HepG2 (cell line): ENCODE measurements around the gene CENPE. TPM values are rescaled to one million over a fixed set of nuclear protein-coding genes. Genes with fewer than 3 reads are reported as not detected.

Experiments used
- ATAC-seq: fragments of 200-7000 bp; cut with Tn5 transposase; 3 replicates; pipeline ENCODE4 v1.9.1; 2020; ENCODE audit warnings: mild to moderate bottlenecking, moderate library complexity
- BruUV-seq: library from RNA; stranded (reverse); fragments of 400-500 nt; replicated peaks from 2 replicates; lab custom pipeline; 2021; lab: Mats Ljungman, UMichigan
- CTCF ChIA-PET: fragments of 300-600 bp; formaldehyde crosslinking; extraction: SDS; loops from one replicate; lab custom pipeline; 2021; ENCODE audit warnings: low total read pairs, inconsistent platforms, low intra/inter-chr PET ratio; lab: Yijun Ruan, JAX
- POLR2A ChIA-PET: fragments of 350-600 bp; sonication (Branson Sonifier 250); formaldehyde crosslinking; loops from one replicate; lab custom pipeline; 2020; ENCODE audit warnings: antibody characterized with exemption, inconsistent platforms; lab: Yijun Ruan, JAX
- DNase-seq: peaks from one replicate; pipeline ENCODE4 v3.0.0-alpha.2; 2015; ENCODE audit warnings: low spot score
- FAIRE-seq: peaks from 3 replicates; lab custom pipeline; 2011; peaks lifted over from hg19 to GRCh38; lab: Jason Lieb, UNC
- H2AFZ ChIP-seq: one replicate; pipeline ENCODE4 v1.6.1; 2011; ENCODE audit warnings: low read length, inconsistent platforms
- H3K27ac ChIP-seq: fragments of 300-600 bp; 3 replicates; pipeline ENCODE4 v1.8.0; 2011; ENCODE audit warnings: mixed run types, mild to moderate bottlenecking, mixed read lengths, low read length, inconsistent platforms; ENCODE audit not compliant: insufficient read depth; ENCODE audit errors: extremely low read length
- H3K27me3 ChIP-seq, 2 experiments: fragments of 200-600 bp in 1 of 2; 2 replicates in 1 of 2; 3 replicates in 1 of 2; pipeline versions ENCODE4 v1.6.0 to v1.8.0; 2011; ENCODE audit warnings: low read length in 2 of 2, mild to moderate bottlenecking in 2 of 2, moderate library complexity in 2 of 2, inconsistent platforms in 1 of 2; ENCODE audit not compliant: insufficient read depth in 2 of 2, control insufficient read depth in 1 of 2
- H3K36me3 ChIP-seq, 2 experiments: fragments of 200-600 bp in 1 of 2; replicated peaks in 1 of 2; 2 replicates in 1 of 2; 3 replicates in 1 of 2; pipeline versions ENCODE4 v1.5.1 to v1.8.0; 2011; ENCODE audit warnings: low read length in 2 of 2, inconsistent platforms in 1 of 2; ENCODE audit not compliant: insufficient read depth in 2 of 2, control insufficient read depth in 1 of 2
- H3K4me1 ChIP-seq: 2 replicates; pipeline ENCODE4 v1.5.1; 2012; ENCODE audit warnings: low read length, inconsistent platforms; ENCODE audit not compliant: insufficient read depth
- H3K4me2 ChIP-seq: 2 replicates; pipeline ENCODE4 v1.6.0; 2011; ENCODE audit warnings: low read depth, low read length, inconsistent platforms
- H3K4me3 ChIP-seq, 3 experiments: fragments of 200-600 bp in 1 of 3; sonication (generic), shearing (Covaris generic) in 1 of 3; replicated peaks in 1 of 3; 2 replicates each; pipeline ENCODE4 v1.5.1; 2011 to 2016; ENCODE audit warnings: low read length in 3 of 3, inconsistent platforms in 2 of 3, low read depth in 2 of 3, mild to moderate bottlenecking in 2 of 3, control low read depth in 1 of 3, mixed read lengths in 1 of 3; ENCODE audit not compliant: insufficient read depth in 1 of 3
- H3K79me2 ChIP-seq: one replicate; pipeline ENCODE4 v1.6.1; 2011; ENCODE audit warnings: low read length, inconsistent platforms; ENCODE audit not compliant: insufficient read depth
- H3K9ac ChIP-seq: 2 replicates; pipeline ENCODE4 v1.6.0; 2011; ENCODE audit warnings: mild to moderate bottlenecking, low read depth, low read length, inconsistent platforms; ENCODE audit not compliant: insufficient read depth
- H3K9me3 ChIP-seq: 2 replicates; pipeline ENCODE4 v1.5.1; 2012; ENCODE audit warnings: mild to moderate bottlenecking, low read length
- H4K20me1 ChIP-seq: 2 replicates; pipeline ENCODE4 v1.6.0; 2011; ENCODE audit warnings: inconsistent platforms, mild to moderate bottlenecking, low read length, moderate library complexity; ENCODE audit not compliant: insufficient read depth
- GRHL1 ChIP-seq: sonication (generic); formaldehyde crosslinking; conservative IDR thresholded peaks from 2 replicates; pipeline ENCODE4 v1.8.0; 2022; ENCODE audit warnings: missing genetic modification reagents
- HNF4A ChIP-seq: sonication (generic); formaldehyde crosslinking; IDR thresholded peaks from 2 replicates; pipeline ENCODE4 v1.4.0; 2020; ENCODE audit warnings: missing genetic modification reagents
- HNF4G ChIP-seq, 2 experiments: sonication (generic) in 1 of 2; formaldehyde crosslinking in 1 of 2; IDR thresholded peaks; 2 replicates each; pipeline versions ENCODE4 v1.4.0 to v1.6.1; 2011 to 2020; ENCODE audit warnings: borderline replicate concordance in 2 of 2, low read depth in 2 of 2, mild to moderate bottlenecking in 2 of 2, low read length in 1 of 2, missing genetic modification reagents in 1 of 2, moderate library complexity in 1 of 2
- JUNB ChIP-seq: sonication (generic); formaldehyde crosslinking; IDR thresholded peaks from 2 replicates; pipeline ENCODE4 v1.8.0; 2022; ENCODE audit warnings: missing genetic modification reagents, mild to moderate bottlenecking, borderline replicate concordance
- MBD4 ChIP-seq: IDR thresholded peaks from 2 replicates; pipeline ENCODE4 v1.6.1; 2012; ENCODE audit warnings: low read length, inconsistent platforms, borderline replicate concordance
- MLX ChIP-seq: IDR thresholded peaks from 2 replicates; pipeline ENCODE4 v1.6.1; 2016
- NBN ChIP-seq: fragments of 450-650 bp; conservative IDR thresholded peaks from 2 replicates; pipeline ENCODE4 v1.6.1; 2017
- SKI ChIP-seq: fragments of 450-650 bp; IDR thresholded peaks from one replicate; pipeline ENCODE4 v1.6.1; 2018; ENCODE audit warnings: mild to moderate bottlenecking; ENCODE audit not compliant: partially characterized antibody
- SUZ12 ChIP-seq: fragments of 150-350 bp; IDR thresholded peaks from 2 replicates; pipeline ENCODE4 v1.6.1; 2014; ENCODE audit warnings: low read depth, low read length
- TCF7 ChIP-seq: sonication (generic); IDR thresholded peaks from 2 replicates; pipeline ENCODE4 v1.6.1; 2016; ENCODE audit warnings: antibody characterized with exemption, low read depth
- ZBTB2 ChIP-seq: sonication (generic); formaldehyde crosslinking; IDR thresholded peaks from 2 replicates; pipeline ENCODE4 v1.8.0; 2022; ENCODE audit warnings: low read depth, missing genetic modification reagents
- ZMYM2 ChIP-seq: sonication (generic); formaldehyde crosslinking; IDR thresholded peaks from 2 replicates; pipeline ENCODE4 v1.8.0; 2022; ENCODE audit warnings: mild to moderate bottlenecking, missing genetic modification reagents
- ZNF17 ChIP-seq: sonication (generic); formaldehyde crosslinking; IDR thresholded peaks from 2 replicates; pipeline ENCODE4 v1.5.0; 2020; ENCODE audit warnings: mild to moderate bottlenecking, missing genetic modification reagents
- ZNF749 ChIP-seq: sonication (generic); formaldehyde crosslinking; IDR thresholded peaks from 2 replicates; pipeline ENCODE4 v1.8.0; 2022; ENCODE audit warnings: mild to moderate bottlenecking, missing genetic modification reagents, moderate library complexity, borderline replicate concordance
- ZSCAN29 ChIP-seq: sonication (generic); formaldehyde crosslinking; conservative IDR thresholded peaks from 2 replicates; pipeline ENCODE4 v1.4.0; 2020; ENCODE audit warnings: mild to moderate bottlenecking, missing genetic modification reagents
- WGBS: methylation state at CpG from one replicate; pipeline ENCODE4 v1.1.6; 2017; ENCODE audit warnings: low lambda C conversion rate; 5-methylcytosine and 5-hydroxymethylcytosine counted together
- in situ Hi-C: cut with HindIII; loops from 2 replicates; pipeline ENCODE4 v1.10.0; 2017; ENCODE audit warnings: low pct_unique_long_range_greater_than_20kb; ENCODE audit not compliant: extremely low pct_ligation_motif_present
- intact Hi-C: fragments of 100-400 bp; cut with micrococcal nuclease; formaldehyde crosslinking; loops from one replicate; pipeline ENCODE4 v1.10.0; 2022; ENCODE audit not compliant: unreplicated experiment
- polyA plus RNA-seq, 8 experiments: library from polyadenylated mRNA; depleted of rRNA in 3 of 8; stranded (reverse) in 7 of 8; unstranded in 1 of 8; fragments of >200 nt; fragmentation: Illumina TruSeq in 4 of 8; extraction: Trizol in 4 of 8; gene quantifications; 2 replicates each; pipeline versions ENCODE4 v1.2.1 to v1.2.3, GENCODE V29; 2011 to 2016; ENCODE audit warnings: low read depth in 4 of 8, missing spikeins in 1 of 8, mixed read lengths in 1 of 8; ENCODE audit not compliant: insufficient read depth in 1 of 8
- total RNA-seq, 5 experiments: library from RNA; depleted of rRNA; stranded (reverse); fragments of >200 nt; fragmentation: Illumina TruSeq; extraction: Trizol; gene quantifications; 2 replicates each; pipeline ENCODE4 v1.2.3, GENCODE V29; 2016; ENCODE audit warnings: low read depth in 1 of 5

Gene CENPE
- total and polyA plus RNA-seq, 2 of the 13 experiments (the other 11 are each of a cell fraction or from before 2014, with no cell fraction given): 2.1 to 19.8 TPM

GRCh38 chr4:103123114-103123513 lies 75.0 kb downstream of the CENPE start:
- BruUV-seq: no TSS peak
- H3K27me3 ChIP-seq: no peaks in the 10 kb centered on the region
- intact Hi-C loops: no loop called here
- ChIA-PET POLR2A (no interaction called here), CTCF (no interaction called here)
- H3K4me1 ChIP-seq: no peaks in the 10 kb centered on the region
- H3K79me2 ChIP-seq: no peaks in the 10 kb centered on the region
- H3K4me3 ChIP-seq: no peak overlapping the region
- peaks cover 1 to 18% of the 10 kb centered on the region in 2 experiments; a peak in 2 of 5 replicates for H3K36me3 ChIP-seq
- FAIRE-seq (no peak), ATAC-seq (no peak), DNase-seq (no peak)
- in situ Hi-C loops: no loop called here
- H4K20me1 ChIP-seq: no peaks in the 10 kb centered on the region
- H3K9me3 ChIP-seq: no peaks in the 10 kb centered on the region
- no peak overlapping the region for H2AFZ ChIP-seq
- no peak overlapping the region for H3K9ac ChIP-seq
- no peak overlapping the region for H3K4me2 ChIP-seq
- no peak overlapping the region for H3K27ac ChIP-seq
- WGBS: 88% methylated on average over 3 of the region's 3 CpGs
- TF ChIP-seq SKI (no peak), HNF4G (IDR thresholded peaks at IDR 0.05; ENCODE audit: borderline replicate concordance, low read depth, low read length) (no peak), HNF4G (CRISPR knock-in tag; IDR thresholded peaks at IDR 0.05; ENCODE audit: borderline replicate concordance, low read depth) (no peak), JUNB (CRISPR knock-in tag) (no peak), HNF4A (CRISPR knock-in tag) (no peak), ZMYM2 (CRISPR knock-in tag) (no peak), ZNF749 (CRISPR knock-in tag) (no peak), NBN (no peak), TCF7 (no peak), ZSCAN29 (CRISPR knock-in tag) (no peak), SUZ12 (no peak), GRHL1 (CRISPR knock-in tag) (no peak), MLX (no peak), ZBTB2 (no peak), ZNF17 (CRISPR knock-in tag) (no peak), MBD4 (no peak)
